HG03354 (cell line): ENCODE measurements around the gene BANK1.

Experiments used
- ATAC-seq: cut with Tn5 transposase; IDR thresholded peaks from one replicate; pipeline ENCODE4 v1.9.1; 2021; ENCODE audit warnings: mild to moderate bottlenecking; ENCODE audit not compliant: unreplicated experiment, poor library complexity, severe bottlenecking

BANK1 gene

GRCh38 chr4:101790521-101791181, at the start of gene BANK1:
TSS of gene BANK1 (plus strand) at chr4:101790730. CDS start at chr4:101790881, 151 bp downstream.
- ATAC-seq = peak; percentile 99

GRCh38 chr4:101753721-101754120, 36.8 kb upstream of the BANK1 start:
- ATAC-seq = no peak

DNA sequence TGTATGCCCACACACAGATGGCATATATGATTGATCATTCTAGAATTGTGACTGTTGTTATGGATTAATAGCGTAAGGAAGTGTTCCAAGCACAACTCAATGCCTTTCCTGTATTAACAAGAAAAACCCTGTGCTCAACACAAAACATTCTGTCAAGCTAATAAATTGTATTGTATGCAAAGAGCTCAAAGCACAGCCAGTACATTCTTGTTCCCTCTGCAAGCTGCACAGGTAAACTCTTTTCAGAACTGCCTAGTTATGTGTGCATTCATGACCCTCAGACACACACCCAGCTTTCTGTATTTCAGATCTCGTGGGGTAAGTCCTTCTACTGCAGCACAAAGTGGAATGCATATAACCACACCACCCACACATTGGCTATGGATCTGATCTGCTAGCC, 34.3 kb upstream of the BANK1 start:
- no peak for ATAC-seq

- ATAC-seq = no peak
Observed at GRCh38 chr4:101761405-101761804, 29.1 kb upstream of the BANK1 start.

DNA sequence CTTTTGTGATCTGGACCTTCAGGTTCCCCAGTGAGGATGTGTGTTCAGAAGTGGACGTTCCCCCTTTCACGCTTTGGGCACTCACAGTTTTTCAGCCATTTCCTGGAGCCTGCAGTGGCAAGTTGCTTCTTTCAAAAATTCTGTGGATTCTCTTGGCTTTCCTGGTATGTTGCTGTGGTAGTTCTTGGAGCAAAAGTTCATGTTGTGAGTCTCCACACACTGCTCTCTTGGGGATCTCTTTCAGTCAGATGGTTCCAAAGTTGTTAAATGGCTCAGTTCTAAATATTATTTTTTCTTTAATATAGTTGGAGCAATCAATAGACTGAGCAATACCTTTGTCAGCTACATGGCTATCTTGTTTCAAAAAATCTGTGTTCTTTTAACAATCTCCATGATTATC, 28.5 kb upstream of the BANK1 start:
- no peak for ATAC-seq

DNA sequence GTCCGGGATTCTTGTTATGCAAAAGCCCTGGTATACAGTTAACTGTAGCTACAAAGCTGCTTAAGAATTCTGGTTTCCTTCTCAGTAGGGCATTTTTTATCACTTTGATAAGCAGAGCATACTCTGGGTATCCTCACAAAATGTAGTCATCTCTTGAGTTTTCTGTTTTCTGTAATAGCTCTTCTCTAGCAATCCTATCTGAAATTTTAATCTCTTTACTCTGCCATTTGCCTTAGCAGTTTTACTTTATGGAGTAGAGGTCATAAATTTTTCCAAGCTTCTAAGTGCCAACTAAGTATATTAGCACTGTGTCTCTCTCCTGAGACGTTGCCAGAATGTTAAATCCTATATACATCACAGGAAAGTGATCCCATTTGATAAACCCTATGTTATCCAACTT, 28.0 kb upstream of the BANK1 start:
- ATAC-seq = no peak

DNA sequence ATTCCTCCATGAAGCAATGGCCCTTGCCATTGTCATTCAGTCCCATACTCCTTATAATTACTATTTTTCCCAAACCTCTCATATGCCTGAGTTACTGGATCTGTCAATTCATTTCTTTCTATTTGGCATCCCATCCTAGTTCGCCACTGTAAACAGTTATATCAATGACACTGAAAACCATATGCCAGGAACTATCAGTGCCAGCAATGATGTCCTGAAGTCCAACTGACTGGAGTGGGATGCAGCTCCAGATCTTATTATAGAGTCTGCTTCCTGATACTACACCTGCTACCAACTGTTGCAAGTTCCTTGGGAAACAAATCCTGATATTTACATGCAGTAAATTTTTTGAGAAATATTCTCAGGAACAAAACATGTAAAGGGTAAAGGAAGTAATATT, 27.0 kb upstream of the BANK1 start:
- ATAC-seq = no peak

- no peak for ATAC-seq
Observed at GRCh38 chr4:101774807-101775206, 15.7 kb upstream of the BANK1 start.

GRCh38 chr4:101777431-101777830, 13.1 kb upstream of the BANK1 start:
- no peak for ATAC-seq

DNA sequence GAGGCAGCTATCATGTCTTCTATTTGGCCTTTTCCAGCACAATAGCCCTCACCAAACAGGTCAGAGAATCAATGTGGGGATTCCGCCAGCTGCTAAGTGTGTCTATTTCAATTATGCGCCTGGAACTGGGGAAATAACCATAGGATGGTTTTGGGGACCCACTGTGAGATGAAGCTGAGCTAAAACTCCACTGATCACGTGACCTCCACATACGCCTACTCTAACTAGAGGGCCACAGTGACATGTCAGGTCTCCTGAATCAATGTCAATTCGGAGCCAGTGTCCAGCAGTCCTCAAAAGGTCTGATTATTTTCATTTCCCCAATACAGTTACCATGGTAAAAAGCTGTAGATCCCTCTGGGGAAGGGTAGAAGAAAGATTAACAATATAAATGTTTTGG, 10.2 kb upstream of the BANK1 start:
- no peak for ATAC-seq

DNA sequence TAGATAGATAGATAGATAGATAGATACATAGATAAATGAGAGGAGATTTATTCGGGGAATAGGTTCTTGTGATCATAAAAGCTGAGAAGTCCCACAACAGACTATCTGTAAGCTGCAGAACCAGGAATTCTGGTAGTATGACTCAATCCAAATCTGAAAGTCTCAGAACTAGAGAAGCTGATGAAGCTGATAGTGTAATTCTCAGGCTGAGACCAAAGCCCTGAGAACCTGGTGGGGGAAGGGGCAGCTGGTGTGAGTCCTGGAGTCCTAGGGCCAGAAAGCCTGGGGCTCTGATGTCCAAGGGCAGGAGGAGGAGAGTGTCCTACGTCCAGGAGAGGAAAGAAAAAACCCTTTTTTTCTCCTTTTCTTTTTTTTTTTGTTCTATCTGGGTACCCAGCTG, 8.0 kb upstream of the BANK1 start:
- no peak for ATAC-seq

DNA sequence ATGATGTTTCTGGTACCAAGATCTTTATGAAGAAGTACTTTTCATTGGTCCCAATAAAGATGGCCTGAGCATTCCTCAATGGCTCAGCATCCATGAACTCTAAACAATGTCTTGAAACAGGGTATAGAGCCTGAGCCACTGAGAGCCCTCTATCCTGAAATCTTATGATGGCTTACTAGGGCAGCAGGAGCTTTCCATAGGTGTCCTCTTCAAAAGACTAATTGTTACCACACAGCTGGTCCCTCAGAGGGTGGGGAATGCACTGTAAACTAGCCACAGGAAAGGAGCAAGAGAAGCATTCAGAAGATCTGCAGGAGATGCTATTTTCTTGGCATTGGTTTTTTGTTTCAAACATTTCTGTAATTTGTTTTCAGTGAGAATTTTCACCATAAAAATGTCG, 5.6 kb upstream of the BANK1 start:
- ATAC-seq = no peak

DNA sequence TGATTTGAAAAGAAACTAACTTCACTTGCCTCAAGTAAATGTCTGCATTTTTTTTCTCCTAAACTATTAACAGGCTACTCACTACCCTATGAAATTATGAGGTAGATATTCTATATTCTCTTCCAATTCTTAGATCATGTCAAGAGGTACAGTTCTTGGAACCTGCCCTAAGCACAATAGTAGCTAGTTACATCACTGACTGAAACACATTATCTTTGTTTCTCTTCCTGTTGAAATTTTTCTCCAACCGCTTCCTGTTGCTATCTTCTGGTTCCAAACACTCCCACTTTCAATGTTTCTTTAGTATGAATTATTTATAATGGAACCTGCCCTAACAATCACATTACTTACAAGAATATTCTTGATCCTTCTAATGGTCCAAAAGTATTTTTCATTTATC, 5.0 kb upstream of the BANK1 start:
- no peak for ATAC-seq

DNA sequence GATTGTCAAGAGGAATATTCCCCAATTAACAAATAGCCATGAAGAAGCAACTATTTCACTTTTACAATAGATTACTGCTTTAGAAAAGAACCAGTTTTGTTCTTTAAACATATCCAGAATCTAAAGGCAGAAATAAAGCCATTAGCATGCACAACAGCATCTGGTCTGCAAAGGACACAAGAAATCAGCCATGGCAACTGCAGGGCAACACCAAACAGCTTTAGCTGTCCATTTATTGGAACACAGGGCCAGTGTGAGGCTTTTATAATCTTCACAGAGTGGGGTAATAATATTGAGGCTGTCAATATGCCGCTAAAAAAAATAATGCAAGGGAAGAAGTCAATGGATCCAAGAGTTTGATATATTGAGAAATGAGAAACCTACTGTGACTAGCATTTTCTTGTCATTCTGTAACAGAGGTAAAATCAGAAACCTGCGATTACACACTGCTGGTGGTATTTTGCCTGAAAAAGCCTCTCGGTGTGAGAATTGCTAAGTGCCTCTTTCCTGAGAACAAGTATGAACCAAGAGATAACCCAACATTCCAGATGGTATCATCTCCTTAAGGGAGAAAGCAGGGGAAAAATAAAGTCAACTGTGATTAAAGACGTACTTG, 2.7 kb upstream of the BANK1 start:
- ATAC-seq = no peak

GRCh38 chr4:101791182-101791558, 640 bp downstream of the BANK1 start:
- peak; percentile 19 for ATAC-seq

DNA sequence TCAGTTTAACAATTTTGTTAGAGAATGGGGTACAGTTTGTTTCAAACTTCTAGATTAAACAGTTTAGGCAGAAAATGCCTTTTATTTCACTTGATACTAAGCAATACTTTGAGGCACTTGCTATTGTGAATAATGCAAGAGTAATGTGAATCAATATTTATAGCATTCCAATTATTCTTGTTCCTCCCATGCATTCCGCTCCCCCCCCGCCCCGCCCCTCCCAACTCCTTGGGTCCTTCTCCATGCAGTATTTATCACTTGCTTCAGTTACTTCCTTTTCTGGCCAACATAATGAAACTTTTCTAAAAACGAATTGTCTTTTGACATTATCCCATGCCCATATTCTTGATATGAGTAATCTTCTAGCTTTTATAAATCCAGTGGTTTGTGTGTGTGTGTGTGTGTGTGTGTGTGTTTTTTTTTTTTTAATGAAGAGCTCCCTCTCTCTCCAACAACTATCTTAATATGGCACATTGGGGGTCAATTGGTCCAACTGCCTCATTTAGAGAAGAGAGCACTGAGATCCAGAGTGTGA, 1.6 kb downstream of the BANK1 start:
- no peak for ATAC-seq

GRCh38 chr4:101793397-101793796, 2.9 kb downstream of the BANK1 start:
- ATAC-seq = no peak

DNA sequence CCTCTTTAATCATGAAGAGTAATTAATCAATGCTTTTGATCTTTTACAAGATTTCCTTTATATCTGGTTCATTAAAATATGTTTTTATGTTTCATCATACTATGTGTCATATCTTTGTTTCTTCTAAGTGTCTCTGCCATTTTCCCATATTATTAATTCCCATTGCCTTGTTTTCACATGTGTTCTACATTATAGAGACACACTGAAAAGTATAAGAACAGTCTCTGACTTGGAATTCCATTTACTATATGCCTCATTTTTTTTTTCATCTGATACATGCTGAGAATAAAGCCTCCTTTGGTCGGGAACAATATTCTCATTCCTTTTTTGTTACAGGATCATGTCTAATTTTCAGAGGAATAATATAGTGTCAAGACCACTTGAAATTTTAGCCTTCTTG, 4.3 kb downstream of the BANK1 start:
- ATAC-seq = no peak

GRCh38 chr4:101795704-101796103, 5.2 kb downstream of the BANK1 start:
- ATAC-seq = no peak

GRCh38 chr4:101801958-101802357, 11.4 kb downstream of the BANK1 start:
- no peak for ATAC-seq

DNA sequence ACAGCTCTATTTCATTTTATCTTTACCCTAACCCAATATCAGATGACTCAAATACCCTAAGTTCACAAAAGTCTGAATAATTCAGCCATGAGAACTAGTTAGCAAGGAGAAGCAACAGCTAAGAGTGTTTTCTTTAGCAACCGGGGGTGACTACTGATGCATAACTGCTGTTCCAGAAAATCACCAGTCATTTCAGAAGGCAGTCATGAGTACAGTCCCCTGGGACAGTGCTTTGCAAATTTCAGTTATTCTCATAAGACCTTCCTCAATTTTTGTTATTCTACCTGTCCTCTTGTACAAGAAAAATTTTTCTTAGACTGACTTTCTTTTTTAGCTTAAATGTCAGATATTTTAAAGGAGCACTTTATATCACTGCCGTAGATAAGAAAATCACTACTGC, 16.4 kb downstream of the BANK1 start:
- peak; percentile 97 for ATAC-seq

- peak; percentile 44 for ATAC-seq
Observed at GRCh38 chr4:101807351-101807750, 16.8 kb downstream of the BANK1 start.
